Spleen (tissue), 7 donors: Measurements from ENCODE around the gene RPL41.

ENCODE experiments used
- CTCF ChIP-seq, 11 experiments: fragments of 200-600 bp in 7 of 11; fragments of 450-650 bp in 4 of 11; sonication (generic) in 4 of 11; IDR thresholded peaks in 8 of 11; conservative IDR thresholded peaks in 3 of 11; 1 replicate in 7 of 11; 2 replicates in 4 of 11; pipeline versions ENCODE4 v1.4.0 to v1.8.0; 2016 to 2021; ENCODE audit warnings: antibody characterized with exemption in 11 of 11, inconsistent platforms in 4 of 11, mild to moderate bottlenecking in 1 of 11
- POLR2A ChIP-seq, 3 donors: fragments of 450-650 bp; IDR thresholded peaks; one replicate each; pipeline ENCODE4 v1.5.1; 2017; ENCODE audit warnings: antibody characterized with exemption in 3 of 3, mild to moderate bottlenecking in 1 of 3
- POLR2AphosphoS5 ChIP-seq, 3 donors: sonication (generic); formaldehyde crosslinking; IDR thresholded peaks; one replicate each; pipeline ENCODE4 v1.5.1; 2017; ENCODE audit warnings: antibody characterized with exemption in 3 of 3
- donor health status: DM: no; HTN: no; CAD: no; lungs with moderate emphysema.
- donor health status: DM: no; HTN: no; CAD: no.
- donor health status: DM: no; HTN: no; CAD: no.

GRCh38 chr12:56079723-56080555 lies 36.5 kb upstream of the RPL41 start, which contains the start of gene ERBB3:
- TF ChIP-seq CTCF (IDR thresholded peaks at IDR 0.05 in 8 of 11, conservative IDR thresholded peaks at IDR 0.05 in 3 of 11): no peak
- TF ChIP-seq POLR2A (IDR thresholded peaks at IDR 0.05): no peak
- peak in 1 of 3 donors; percentile 31 for TF ChIP-seq POLR2AphosphoS5 (IDR thresholded peaks at IDR 0.05)
